Measurements from ENCODE around the gene KRTAP8-1. TPM values are rescaled to one million over a fixed set of nuclear protein-coding genes. Genes with fewer than 3 reads are reported as not detected.

KRTAP8-1 gene, protein sequence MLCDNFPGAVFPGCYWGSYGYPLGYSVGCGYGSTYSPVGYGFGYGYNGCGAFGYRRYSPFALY
- not detected for polyA plus RNA-seq (2013, experiment 1 of 2)
- not detected for polyA plus RNA-seq (2013, experiment 2 of 2)

DNA sequence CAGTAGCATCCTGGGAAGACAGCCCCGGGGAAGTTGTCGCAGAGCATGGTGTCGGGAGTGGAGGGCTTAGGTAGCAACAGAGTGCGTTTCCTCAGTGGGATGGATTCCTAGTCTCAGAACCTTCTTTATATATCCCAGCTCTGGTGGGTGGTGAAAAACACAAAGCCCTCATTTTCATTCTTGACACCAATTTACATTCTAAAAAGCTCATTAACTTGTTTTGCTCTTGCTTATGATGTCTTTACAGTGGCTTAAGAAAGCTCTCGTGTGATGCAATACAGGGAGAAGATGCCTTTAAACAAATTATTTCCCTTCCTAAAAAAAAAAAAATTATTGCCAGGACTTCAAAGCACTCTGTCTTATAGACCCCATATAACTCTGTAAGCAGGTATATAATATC lies at the start of gene KRTAP8-1:
Gene KRTAP8-1 (minus strand): TSS at position 101 of the 400 bp plus-strand sequence. CDS start 54 bp downstream, at position 47.
- H3K36me3 ChIP-seq (ENCODE audit: insufficient read depth, low read length), result no peaks in the 10 kb centered on the region
- WGBS, result 82% methylated on average over 5 of the region's 5 CpGs
- H3K4me1 ChIP-seq (ENCODE audit: insufficient read depth, low read length), result peaks cover 7% of the 10 kb centered on the region; the same call in 1 of the 2 replicates
- no peak within 1 kb of the TSS for H3K9ac ChIP-seq (ENCODE audit: low read depth, low read length)
- H3K4me3 ChIP-seq (ENCODE audit: low read length), result no peak within 1 kb of the TSS
- H3K27ac ChIP-seq (ENCODE audit: low read depth, low read length), result no peak within 1 kb of the TSS
- no peaks in the 10 kb centered on the region for H3K9me3 ChIP-seq (ENCODE audit: insufficient read depth, low read depth, low read length)
- no peaks in the 10 kb centered on the region for H3K27me3 ChIP-seq (ENCODE audit: insufficient read depth, low read length)

DNA sequence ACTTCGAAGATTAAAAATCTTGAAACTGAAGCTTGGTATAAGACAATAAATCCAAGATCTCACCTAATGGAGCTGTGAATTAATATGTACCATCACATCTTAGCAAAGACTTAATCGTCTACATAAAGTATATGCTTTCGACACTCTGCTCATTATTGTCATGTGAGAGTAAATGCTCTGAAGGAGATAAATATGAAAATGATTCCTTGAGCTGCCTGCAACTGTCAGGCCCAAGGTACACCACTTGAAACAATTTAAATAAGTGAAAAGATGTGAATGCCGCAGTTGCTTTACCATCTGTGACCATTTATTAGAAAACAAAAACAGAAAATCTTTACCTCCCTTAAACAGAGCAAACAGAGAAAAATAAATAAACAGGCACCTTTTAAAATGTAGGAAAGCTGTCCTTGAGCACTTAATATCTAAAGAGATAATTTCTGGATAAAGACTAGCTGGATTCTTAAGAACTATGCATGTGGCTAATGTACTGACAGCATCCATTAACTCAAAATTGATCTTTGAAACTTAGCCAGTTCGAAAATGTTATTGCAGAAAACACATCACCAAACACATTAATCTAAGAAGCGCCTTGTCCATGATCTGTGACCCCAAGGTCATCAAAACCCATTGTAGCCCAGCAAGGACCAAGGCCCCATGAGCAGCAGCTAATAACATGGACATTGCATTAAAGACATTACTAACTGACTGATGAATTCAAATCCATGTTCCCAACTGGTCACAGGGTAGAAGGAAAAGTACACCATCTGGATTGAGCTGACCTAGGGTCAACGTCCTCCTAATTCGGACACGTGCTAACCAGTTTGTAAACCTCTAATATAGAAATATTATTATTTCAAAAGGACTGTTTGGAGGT lies 34.8 kb upstream of the KRTAP8-1 start:
- no peaks in the 10 kb centered on the region for H3K9me3 ChIP-seq (ENCODE audit: insufficient read depth, low read depth, low read length)
- H3K36me3 ChIP-seq (ENCODE audit: insufficient read depth, low read length), result no peaks in the 10 kb centered on the region
- no peak overlapping the region for H3K27ac ChIP-seq (ENCODE audit: low read depth, low read length)
- no peaks in the 10 kb centered on the region for H3K27me3 ChIP-seq (ENCODE audit: insufficient read depth, low read length)
- no peak overlapping the region for H3K9ac ChIP-seq (ENCODE audit: low read depth, low read length)
- no peak overlapping the region for H3K4me3 ChIP-seq (ENCODE audit: low read length)
- WGBS, result 96% methylated on average over 5 of the region's 9 CpGs
- no peaks in the 10 kb centered on the region for H3K4me1 ChIP-seq (ENCODE audit: insufficient read depth, low read length)

DNA sequence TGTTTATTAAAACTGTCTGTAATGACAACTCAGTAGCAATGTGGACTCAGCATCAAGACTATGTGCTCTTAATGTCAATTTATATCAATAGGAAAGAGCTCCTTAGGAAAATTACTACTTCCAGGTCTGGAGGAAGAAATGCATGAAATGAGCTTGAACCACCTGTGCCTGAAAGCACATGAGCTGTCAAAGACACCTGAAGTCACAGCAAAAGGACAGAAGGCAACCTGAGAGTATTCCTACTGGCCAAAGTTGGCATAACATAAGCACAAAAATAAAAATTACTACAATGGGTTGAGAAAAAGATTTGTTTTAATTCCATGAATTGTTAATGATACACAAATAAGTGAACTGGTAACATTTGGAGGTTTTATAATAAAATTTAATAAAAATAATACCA lies 29.9 kb upstream of the KRTAP8-1 start:
- no peaks in the 10 kb centered on the region for H3K9me3 ChIP-seq (ENCODE audit: insufficient read depth, low read depth, low read length)
- H3K9ac ChIP-seq (ENCODE audit: low read depth, low read length), result no peak overlapping the region
- H3K27me3 ChIP-seq (ENCODE audit: insufficient read depth, low read length), result no peaks in the 10 kb centered on the region
- H3K4me1 ChIP-seq (ENCODE audit: insufficient read depth, low read length), result no peaks in the 10 kb centered on the region
- no peak overlapping the region for H3K27ac ChIP-seq (ENCODE audit: low read depth, low read length)
- H3K36me3 ChIP-seq (ENCODE audit: insufficient read depth, low read length), result no peaks in the 10 kb centered on the region
- H3K4me3 ChIP-seq (ENCODE audit: low read length), result no peak overlapping the region

DNA sequence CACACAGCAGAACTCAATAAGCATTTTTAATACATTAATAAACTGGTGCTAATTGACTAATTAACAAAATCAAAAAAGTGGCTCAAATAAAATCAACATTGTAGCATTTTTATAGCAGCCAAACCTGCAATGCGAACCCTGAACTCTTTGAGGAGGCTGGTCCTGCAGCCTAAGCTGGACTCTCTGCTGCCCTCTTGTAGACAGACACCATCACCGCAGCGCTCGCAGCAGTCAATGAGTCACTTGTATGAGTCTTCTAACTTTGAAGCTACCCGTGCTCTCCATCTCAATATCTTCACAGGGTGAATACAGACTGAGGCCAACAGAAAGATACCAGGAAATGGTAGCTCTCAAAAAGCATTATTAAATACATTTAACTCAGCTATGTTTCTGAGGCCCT lies 26.2 kb upstream of the KRTAP8-1 start:
- H3K27ac ChIP-seq (ENCODE audit: low read depth, low read length), result no peak overlapping the region
- H3K27me3 ChIP-seq (ENCODE audit: insufficient read depth, low read length), result no peaks in the 10 kb centered on the region
- no peaks in the 10 kb centered on the region for H3K36me3 ChIP-seq (ENCODE audit: insufficient read depth, low read length)
- no peaks in the 10 kb centered on the region for H3K9me3 ChIP-seq (ENCODE audit: insufficient read depth, low read depth, low read length)
- no peak overlapping the region for H3K9ac ChIP-seq (ENCODE audit: low read depth, low read length)
- H3K4me3 ChIP-seq (ENCODE audit: low read length), result no peak overlapping the region
- H3K4me1 ChIP-seq (ENCODE audit: insufficient read depth, low read length), result no peaks in the 10 kb centered on the region
- 22% methylated on average over 5 of the region's 5 CpGs for WGBS

DNA sequence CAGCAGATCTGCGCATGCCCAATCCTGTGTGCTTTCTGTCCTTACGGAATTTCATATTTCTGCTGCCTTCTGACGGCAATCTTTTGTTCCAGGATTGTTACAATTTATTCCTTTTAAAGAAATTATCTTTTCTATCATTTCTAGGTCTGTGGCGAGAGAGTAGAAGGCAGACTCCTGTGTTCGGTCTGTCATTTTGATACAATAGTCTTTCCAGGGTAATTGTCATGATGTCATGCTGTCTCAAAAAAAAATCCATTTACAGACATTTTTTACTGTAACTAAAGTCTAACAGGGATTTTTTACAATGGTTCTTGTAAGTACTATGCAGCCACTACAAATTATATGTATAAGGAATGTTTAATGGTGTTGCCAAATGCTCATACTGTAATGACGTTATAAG lies 25.5 kb upstream of the KRTAP8-1 start:
- no peaks in the 10 kb centered on the region for H3K4me1 ChIP-seq (ENCODE audit: insufficient read depth, low read length)
- H3K27me3 ChIP-seq (ENCODE audit: insufficient read depth, low read length), result no peaks in the 10 kb centered on the region
- 99% methylated on average over 6 of the region's 6 CpGs for WGBS
- no peaks in the 10 kb centered on the region for H3K36me3 ChIP-seq (ENCODE audit: insufficient read depth, low read length)
- no peak overlapping the region for H3K9ac ChIP-seq (ENCODE audit: low read depth, low read length)
- no peaks in the 10 kb centered on the region for H3K9me3 ChIP-seq (ENCODE audit: insufficient read depth, low read depth, low read length)
- no peak overlapping the region for H3K27ac ChIP-seq (ENCODE audit: low read depth, low read length)
- H3K4me3 ChIP-seq (ENCODE audit: low read length), result no peak overlapping the region

DNA sequence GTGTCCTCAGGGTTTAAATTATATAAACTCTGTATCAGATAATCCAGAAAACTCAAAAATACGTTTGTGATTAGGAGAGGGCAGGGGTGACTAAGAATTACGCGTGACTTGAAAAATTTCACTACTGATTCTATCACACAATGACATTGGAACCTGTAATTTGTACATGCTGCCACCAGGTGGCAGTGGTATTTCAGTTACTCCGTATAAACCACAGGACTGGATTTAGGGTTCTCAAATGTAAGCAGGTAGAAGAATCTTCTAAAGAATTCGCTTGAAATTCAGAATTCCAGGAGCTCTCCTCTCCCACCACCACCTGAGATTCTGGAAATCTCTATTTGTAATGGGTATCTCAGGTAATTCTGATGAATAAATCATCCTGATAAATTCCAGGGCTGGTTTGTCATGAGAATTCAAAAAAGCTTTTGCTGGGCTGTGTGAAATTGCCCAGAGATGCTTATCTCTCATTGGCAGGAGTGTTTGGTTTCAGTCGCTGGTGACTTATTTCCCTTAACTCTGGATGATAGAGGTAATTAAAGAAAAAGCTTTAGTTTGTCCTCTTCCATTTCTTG lies 18.2 kb upstream of the KRTAP8-1 start:
- H3K4me1 ChIP-seq (ENCODE audit: insufficient read depth, low read length), result no peaks in the 10 kb centered on the region
- no peaks in the 10 kb centered on the region for H3K36me3 ChIP-seq (ENCODE audit: insufficient read depth, low read length)
- 39% methylated on average over 4 of the region's 6 CpGs for whole genome bisulfite sequencing
- H3K4me3 ChIP-seq (ENCODE audit: low read length), result no peak overlapping the region
- H3K9me3 ChIP-seq (ENCODE audit: insufficient read depth, low read depth, low read length), result peaks cover 10% of the 10 kb centered on the region; the same call in 1 of the 2 replicates
- no peak overlapping the region for H3K27ac ChIP-seq (ENCODE audit: low read depth, low read length)
- H3K27me3 ChIP-seq (ENCODE audit: insufficient read depth, low read length), result no peaks in the 10 kb centered on the region
- H3K9ac ChIP-seq (ENCODE audit: low read depth, low read length), result no peak overlapping the region

DNA sequence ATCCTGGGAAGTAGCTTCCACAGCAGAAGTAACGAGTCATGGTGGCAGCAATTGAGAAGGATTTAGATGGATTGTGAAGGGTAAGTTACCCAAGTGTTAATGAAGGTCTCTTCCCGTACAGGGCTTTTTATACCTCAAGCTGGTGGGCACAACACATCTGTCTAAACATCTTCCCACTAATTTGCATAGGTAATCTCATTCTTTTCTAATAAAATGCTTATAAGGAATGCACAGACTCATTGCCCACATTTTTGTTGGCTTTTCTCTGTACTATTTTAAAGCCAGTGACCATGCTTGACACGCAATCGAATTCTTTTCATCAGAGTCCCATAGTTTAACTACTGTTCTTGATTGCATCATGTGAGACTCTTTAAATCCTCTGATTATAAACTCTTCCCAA lies 16.6 kb upstream of the KRTAP8-1 start, which contains the start of gene KRTAP7-1:
Gene KRTAP7-1 (minus strand): TSS at position 101 of the 400 bp plus-strand sequence. CDS start 61 bp downstream, at position 40.
- Histone ChIP-seq H3K4me1 (ENCODE audit: insufficient read depth, low read length) (no peaks in the 10 kb centered on the region), H3K9ac (ENCODE audit: low read depth, low read length) (no peak within 1 kb of the TSS), H3K27ac (ENCODE audit: low read depth, low read length) (no peak within 1 kb of the TSS), H3K27me3 (ENCODE audit: insufficient read depth, low read length) (no peaks in the 10 kb centered on the region), H3K4me3 (ENCODE audit: low read length) (no peak within 1 kb of the TSS), H3K36me3 (ENCODE audit: insufficient read depth, low read length) (no peaks in the 10 kb centered on the region), H3K9me3 (ENCODE audit: insufficient read depth, low read depth, low read length) (peaks cover 10% of the 10 kb centered on the region; the same call in 1 of the 2 replicates)
- 88% methylated on average over 3 of the region's 4 CpGs for WGBS

DNA sequence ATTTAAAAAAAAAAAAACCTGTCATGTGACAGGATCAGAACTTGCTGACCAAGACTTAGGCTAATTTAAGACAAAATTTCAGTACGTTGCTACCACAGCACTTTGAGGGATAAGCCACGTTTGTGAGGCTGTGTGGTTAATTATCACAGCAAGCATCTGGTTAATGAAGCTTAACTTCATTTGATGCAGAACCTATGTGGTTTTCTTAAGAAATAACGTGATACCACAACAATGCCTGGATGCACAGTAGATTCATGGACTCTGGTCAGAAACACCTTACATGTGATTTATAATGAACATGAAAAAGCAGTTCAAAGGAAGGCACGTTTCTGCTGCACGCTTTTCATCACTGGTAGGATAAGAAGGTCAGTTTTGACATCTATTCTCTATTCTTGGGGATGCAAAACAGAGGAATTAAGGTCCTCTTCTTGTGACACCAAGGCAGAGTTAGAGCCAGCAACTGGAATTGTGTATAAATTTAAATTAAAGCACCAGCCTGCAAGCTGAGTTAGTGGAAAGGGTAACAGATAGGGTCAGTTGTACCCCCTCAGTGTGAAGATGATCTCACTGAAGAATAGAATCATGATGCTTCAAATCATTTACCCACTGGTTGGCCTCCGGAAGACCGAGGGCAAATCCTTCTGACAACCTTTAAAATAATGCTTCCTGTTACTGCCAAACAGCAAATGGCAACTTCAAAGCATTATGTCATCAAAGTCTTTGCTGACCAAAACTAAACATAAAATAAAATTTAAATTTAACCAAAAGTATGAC lies 6.0 kb upstream of the KRTAP8-1 start:
- WGBS, result 92% methylated on average over 7 of the region's 7 CpGs
- no peak overlapping the region for H3K9ac ChIP-seq (ENCODE audit: low read depth, low read length)
- H3K27ac ChIP-seq (ENCODE audit: low read depth, low read length), result no peak overlapping the region
- H3K9me3 ChIP-seq (ENCODE audit: insufficient read depth, low read depth, low read length), result no peaks in the 10 kb centered on the region
- H3K27me3 ChIP-seq (ENCODE audit: insufficient read depth, low read length), result no peaks in the 10 kb centered on the region
- no peaks in the 10 kb centered on the region for H3K4me1 ChIP-seq (ENCODE audit: insufficient read depth, low read length)
- no peaks in the 10 kb centered on the region for H3K36me3 ChIP-seq (ENCODE audit: insufficient read depth, low read length)
- no peak overlapping the region for H3K4me3 ChIP-seq (ENCODE audit: low read length)

DNA sequence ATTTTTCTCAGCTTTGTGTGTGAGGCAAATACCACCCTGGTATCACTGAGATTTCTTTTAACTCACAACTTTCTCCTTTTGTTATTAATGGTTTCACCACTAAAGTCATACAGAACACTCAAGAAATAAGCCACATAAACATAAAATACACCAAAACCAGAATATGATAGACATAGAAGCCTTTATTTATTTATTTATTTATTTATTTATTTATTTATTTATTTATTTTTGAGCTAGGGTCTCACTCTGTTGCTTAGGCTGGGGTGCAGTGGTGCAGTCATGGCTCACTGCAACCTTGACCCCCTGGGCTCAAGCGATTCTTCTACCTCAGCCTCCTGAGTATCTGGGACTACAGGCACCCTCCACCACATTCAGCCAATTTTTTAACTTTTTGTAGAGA lies 12.5 kb downstream of the KRTAP8-1 start:
- H3K27ac ChIP-seq (ENCODE audit: low read depth, low read length), result no peak overlapping the region
- H3K9me3 ChIP-seq (ENCODE audit: insufficient read depth, low read depth, low read length), result no peaks in the 10 kb centered on the region
- no peaks in the 10 kb centered on the region for H3K27me3 ChIP-seq (ENCODE audit: insufficient read depth, low read length)
- 88% methylated on average over 1 of the region's 1 CpG for WGBS
- H3K36me3 ChIP-seq (ENCODE audit: insufficient read depth, low read length), result no peaks in the 10 kb centered on the region
- H3K4me1 ChIP-seq (ENCODE audit: insufficient read depth, low read length), result no peaks in the 10 kb centered on the region
- no peak overlapping the region for H3K9ac ChIP-seq (ENCODE audit: low read depth, low read length)
- H3K4me3 ChIP-seq (ENCODE audit: low read length), result no peak overlapping the region

DNA sequence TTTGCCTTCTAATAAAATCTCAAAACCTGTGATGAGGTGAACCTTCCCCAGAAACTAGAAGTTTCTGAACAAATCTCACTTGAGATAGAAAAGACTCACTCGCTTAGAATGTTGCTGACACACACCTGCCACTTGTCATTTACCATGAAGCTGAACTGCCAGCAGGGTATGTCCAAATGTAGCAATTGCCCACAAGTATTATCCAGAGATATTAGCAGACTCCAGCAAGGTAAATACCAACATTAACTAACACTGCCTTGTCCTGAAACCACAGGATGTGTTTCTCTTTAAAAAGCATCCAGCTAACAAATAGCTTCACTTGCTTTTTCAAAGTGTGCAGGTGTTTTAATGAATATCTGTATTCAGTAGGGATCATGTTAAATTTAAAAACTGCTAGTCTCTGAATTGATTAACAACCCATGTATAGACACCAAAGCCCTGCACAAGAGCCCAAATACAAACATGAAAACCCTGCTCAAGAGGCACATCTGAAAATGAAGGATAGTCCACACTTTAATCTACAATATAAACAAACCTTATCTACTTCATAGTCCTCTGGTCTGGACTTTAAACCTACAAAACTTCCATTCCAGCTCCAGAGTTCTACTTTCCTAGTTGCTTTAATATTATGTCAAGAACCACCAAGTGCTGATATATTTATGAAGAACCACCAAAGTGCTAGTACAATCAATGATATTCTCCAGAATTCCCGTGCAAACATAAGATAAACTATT lies 19.3 kb downstream of the KRTAP8-1 start:
- Histone ChIP-seq H3K27ac (ENCODE audit: low read depth, low read length) (no peak overlapping the region), H3K36me3 (ENCODE audit: insufficient read depth, low read length) (no peaks in the 10 kb centered on the region), H3K9me3 (ENCODE audit: insufficient read depth, low read depth, low read length) (no peaks in the 10 kb centered on the region), H3K4me3 (ENCODE audit: low read length) (no peak overlapping the region), H3K9ac (ENCODE audit: low read depth, low read length) (no peak overlapping the region), H3K4me1 (ENCODE audit: insufficient read depth, low read length) (no peaks in the 10 kb centered on the region), H3K27me3 (ENCODE audit: insufficient read depth, low read length) (no peaks in the 10 kb centered on the region)
- 88% methylated on average over 1 of the region's 2 CpGs for WGBS

All from HUES64 (cell line).